HCT116 (cell line): ENCODE data around the gene CHRNE. TPM values are rescaled to one million over a fixed set of nuclear protein-coding genes. Genes with fewer than 3 reads are reported as not detected.
A peak's percentile ranks its signal among the peaks of the same experiment; 100 is the strongest.

Source experiments
- ATAC-seq: fragments of 200-7000 bp; cut with Tn5 transposase; 2 replicates; pipeline ENCODE4 v1.9.1; 2020; ENCODE audit warnings: mild to moderate bottlenecking, moderate library complexity
- BruUV-seq: library from RNA; stranded (reverse); fragments of 400-500 nt; replicated peaks from 2 replicates; lab custom pipeline; 2021; lab: Mats Ljungman, UMichigan
- CTCF ChIA-PET: fragments of 300-600 bp; sonication (Branson Sonifier 250); formaldehyde crosslinking; loops from one replicate; lab custom pipeline; 2021; ENCODE audit warnings: antibody characterized with exemption; lab: Charles Lee
- POLR2A ChIA-PET: fragments of 300-600, 350-600 bp; sonication (Branson Sonifier 250); formaldehyde crosslinking; loops from one replicate; lab custom pipeline; 2021; ENCODE audit warnings: antibody characterized with exemption; lab: Charles Lee
- RAD21 ChIA-PET, 2 experiments: fragments of 300-600 bp; sonication (Branson Sonifier 250); formaldehyde crosslinking; loops; one replicate each; lab custom pipeline; 2023; ENCODE audit warnings: low total read pairs in 2 of 2; ENCODE audit not compliant: uncharacterized antibody in 2 of 2, unreplicated experiment in 2 of 2, low non-redundant PET in 1 of 2; lab: Charles Lee
- DNase-seq: peaks from one replicate; pipeline ENCODE4 v3.0.0-alpha.2; 2010; ENCODE audit warnings: low read depth, low spot score
- H2AFZ ChIP-seq: fragments of 200-600 bp; shearing (Covaris generic), sonication (generic); 2 replicates; pipeline ENCODE4 v1.6.1; 2017; ENCODE audit warnings: low read depth, mixed run types, mixed read lengths, antibody characterized with exemption, low read length; ENCODE audit not compliant: poor library complexity, severe bottlenecking
- H3K27ac ChIP-seq: 2 replicates; pipeline ENCODE4 v1.5.1; 2012; ENCODE audit warnings: low read depth, low read length
- H3K27me3 ChIP-seq: fragments of 200-600 bp; sonication (generic); 2 replicates; pipeline ENCODE4 v1.6.1; 2016; ENCODE audit warnings: mixed run types, low read length, mixed read lengths; ENCODE audit not compliant: insufficient read depth
- H3K36me3 ChIP-seq, 2 experiments: fragments of 200-500 bp in 1 of 2; fragments of 200-600 bp in 1 of 2; sonication (Bioruptor generic) in 1 of 2; sonication (generic) in 1 of 2; 2 replicates each; pipeline versions ENCODE4 v1.5.1 to v1.6.1; 2014 to 2016; ENCODE audit warnings: low read length in 2 of 2, inconsistent platforms in 1 of 2, mixed read lengths in 1 of 2, mixed run types in 1 of 2; ENCODE audit not compliant: insufficient read depth in 2 of 2, control insufficient read depth in 1 of 2
- H3K4me1 ChIP-seq, 2 experiments: fragments of 200-600 bp in 1 of 2; sonication (generic) in 1 of 2; 2 replicates each; pipeline versions ENCODE4 v1.5.1 to v1.6.1; 2012 to 2017; ENCODE audit warnings: low read length in 2 of 2, inconsistent platforms in 1 of 2, mild to moderate bottlenecking in 1 of 2, mixed read lengths in 1 of 2, mixed run types in 1 of 2, moderate library complexity in 1 of 2; ENCODE audit not compliant: insufficient read depth in 2 of 2, control insufficient read depth in 1 of 2
- H3K4me2 ChIP-seq: fragments of 200-600 bp; sonication (generic); 2 replicates; pipeline ENCODE4 v1.6.1; 2017; ENCODE audit warnings: mixed run types, low read length, mixed read lengths
- H3K4me3 ChIP-seq, 2 experiments: fragments of 200-600 bp in 1 of 2; sonication (generic) in 1 of 2; replicated peaks in 1 of 2; 2 replicates each; pipeline ENCODE4 v1.5.1; 2011 to 2016; ENCODE audit warnings: low read length in 2 of 2, control low read depth in 1 of 2, low read depth in 1 of 2, mild to moderate bottlenecking in 1 of 2, mixed read lengths in 1 of 2, mixed run types in 1 of 2
- H3K79me2 ChIP-seq: fragments of 200-600 bp; sonication (generic); 2 replicates; pipeline ENCODE4 v1.6.1; 2017; ENCODE audit warnings: mild to moderate bottlenecking, mixed run types, low read length, moderate library complexity, mixed read lengths; ENCODE audit not compliant: insufficient read depth
- H3K9ac ChIP-seq: fragments of 200-600 bp; sonication (generic); 2 replicates; pipeline ENCODE4 v1.6.1; 2016; ENCODE audit warnings: low read length, mixed read lengths
- H3K9me2 ChIP-seq: fragments of 200-600 bp; sonication (generic), shearing (Covaris generic); 2 replicates; pipeline ENCODE4 v1.6.1; 2017; ENCODE audit warnings: mixed run types, mild to moderate bottlenecking, moderate library complexity; ENCODE audit not compliant: insufficient read depth
- H3K9me3 ChIP-seq, 2 experiments: fragments of 200-500 bp in 1 of 2; fragments of 200-600 bp in 1 of 2; sonication (Bioruptor generic) in 1 of 2; sonication (generic) in 1 of 2; 2 replicates each; pipeline ENCODE4 v1.6.1; 2014 to 2017; ENCODE audit warnings: low read length in 2 of 2, mixed read lengths in 2 of 2, inconsistent platforms in 1 of 2, low read depth in 1 of 2, mild to moderate bottlenecking in 1 of 2, mixed run types in 1 of 2, moderate library complexity in 1 of 2; ENCODE audit not compliant: control insufficient read depth in 1 of 2, insufficient read depth in 1 of 2
- H4K20me1 ChIP-seq: fragments of 200-600 bp; sonication (generic), shearing (Covaris generic); 2 replicates; pipeline ENCODE4 v1.6.1; 2017; ENCODE audit warnings: mixed run types, mild to moderate bottlenecking, moderate library complexity; ENCODE audit not compliant: insufficient read depth
- CEBPB ChIP-seq: IDR thresholded peaks from 2 replicates; pipeline ENCODE4 v1.6.1; 2012; ENCODE audit warnings: low read depth
- ELF1 ChIP-seq: IDR thresholded peaks from 2 replicates; pipeline ENCODE4 v1.6.1; 2012; ENCODE audit warnings: low read depth, borderline replicate concordance
- JUND ChIP-seq: IDR thresholded peaks from 2 replicates; pipeline ENCODE4 v1.6.1; 2012
- POLR2A ChIP-seq: IDR thresholded peaks from 2 replicates; pipeline ENCODE4 v1.7.0; 2011; ENCODE audit warnings: borderline replicate concordance; ENCODE audit not compliant: insufficient read depth, insufficient read length; ENCODE audit errors: extremely low read depth
- POLR2AphosphoS5 ChIP-seq: IDR thresholded peaks from 2 replicates; pipeline ENCODE4 v1.6.1; 2011; ENCODE audit warnings: mild to moderate bottlenecking, low read depth, low read length, moderate library complexity
- SIN3A ChIP-seq: IDR thresholded peaks from 2 replicates; pipeline ENCODE4 v1.6.1; 2012; ENCODE audit warnings: low read depth
- SP1 ChIP-seq: IDR thresholded peaks from 2 replicates; pipeline ENCODE4 v1.6.1; 2012; ENCODE audit warnings: low read depth
- ZFX ChIP-seq: fragments of 450-650 bp; IDR thresholded peaks from 2 replicates; pipeline ENCODE4 v1.6.1; 2017
- ZNF274 ChIP-seq: fragments of 200-500 bp; sonication (Bioruptor generic); IDR thresholded peaks from 2 replicates; pipeline ENCODE4 v1.6.1; 2014; ENCODE audit warnings: mild to moderate bottlenecking, low read depth, low read length, inconsistent platforms
- intact Hi-C: fragments of 100-400 bp; cut with micrococcal nuclease; formaldehyde crosslinking; loops from 2 replicates; pipeline ENCODE4 v1.10.0; 2022
- total RNA-seq: library from RNA; stranded (reverse); gene quantifications from one replicate; pipeline ENCODE4 v1.2.1, GENCODE V29; 2021; ENCODE audit not compliant: unreplicated experiment
- TF ChIP-seq, protein P1 (sequence below): IDR thresholded peaks from 2 replicates; pipeline ENCODE4 v1.6.1; 2012
- TF ChIP-seq, protein P2 (sequence below): IDR thresholded peaks from 2 replicates; pipeline ENCODE4 v1.6.1; 2012

Gene CHRNE
- total RNA-seq, 1 experiment from 2014 or later: 0.30 TPM

- no peaks in the 10 kb centered on the region for H3K9me2 ChIP-seq
- peak overlapping the region; percentile 100 for H3K4me2 ChIP-seq
- H3K9ac ChIP-seq: peak overlapping the region; percentile 97
- peaks cover 12% of the 10 kb centered on the region; the same call in 1 of the 2 replicates for H4K20me1 ChIP-seq
- ChIA-PET CTCF (interaction anchor here (1.4 kb wide), 1 partner anchor 9 kb away, joined by 3 read pairs; the partner anchor contains the start of genes RNF167 and SLC25A11), RAD21 (no interaction called here), POLR2A (interaction anchor here (0.6 to 4.7 kb wide), 4 partner anchors 9 to 27 kb away, joined by 3 to 45 read pairs (median 18); partner anchors contain the start of genes RNF167, SLC25A11 and SPAG7)
- H3K4me1 ChIP-seq: peaks cover 35 to 70% of the 10 kb centered on the region in 2 experiments
- ATAC-seq: peak; percentile 24
- H3K27ac ChIP-seq: peak overlapping the region; percentile 99
- intact Hi-C loops: loop anchor here (1.0 to 5.0 kb wide), 2 partner anchors 18 to 38 kb away; partner anchors contain the start of genes CAMTA2 and SPAG7
- 0 out of 2 replicates have a peak, but pooled peaks have one; percentile 3 for TF ChIP-seq SIN3A
- TF ChIP-seq POLR2AphosphoS5: peak; percentile 46; the same call in 1 of the 2 replicates
- peak; percentile 46; the same call in 1 of the 2 replicates for TF ChIP-seq SP1
- no peak for TF ChIP-seq CEBPB
- TF ChIP-seq, protein P1, sequence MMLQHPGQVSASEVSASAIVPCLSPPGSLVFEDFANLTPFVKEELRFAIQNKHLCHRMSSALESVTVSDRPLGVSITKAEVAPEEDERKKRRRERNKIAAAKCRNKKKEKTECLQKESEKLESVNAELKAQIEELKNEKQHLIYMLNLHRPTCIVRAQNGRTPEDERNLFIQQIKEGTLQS: no peak
- TF ChIP-seq ZNF274: no peak
- 0 out of 2 replicates have a peak, but pooled peaks have one; percentile 6 for TF ChIP-seq ZFX
- TF ChIP-seq, protein P2, sequence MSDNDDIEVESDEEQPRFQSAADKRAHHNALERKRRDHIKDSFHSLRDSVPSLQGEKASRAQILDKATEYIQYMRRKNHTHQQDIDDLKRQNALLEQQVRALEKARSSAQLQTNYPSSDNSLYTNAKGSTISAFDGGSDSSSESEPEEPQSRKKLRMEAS: peak; percentile 90
- no peak for TF ChIP-seq POLR2A
- TF ChIP-seq ELF1: no peak
- TF ChIP-seq JUND: 0 out of 2 replicates have a peak, but pooled peaks have one; percentile 4
- H3K36me3 ChIP-seq: peaks cover 9 to 17% of the 10 kb centered on the region in 2 experiments; a peak in 2 of 4 replicates
- H3K9me3 ChIP-seq: no peaks in the 10 kb centered on the region
- peaks cover 51% of the 10 kb centered on the region for H3K79me2 ChIP-seq
- peak; percentile 41 for DNase-seq
- no peaks in the 10 kb centered on the region for H3K27me3 ChIP-seq
- no TSS peak for BruUV-seq
- no peak overlapping the region for H2AFZ ChIP-seq
- H3K4me3 ChIP-seq: peak overlapping the region; percentile 96 to 97
Measured at GRCh38 chr17:4949321-4950074, 46.6 kb upstream of the CHRNE start.
